GM12878 (cell line): ENCODE measurements around the gene PEX26. TPM values are rescaled to one million over a fixed set of nuclear protein-coding genes. Genes with fewer than 3 reads are reported as not detected.

ENCODE experiments used
- ATAC-seq: fragments of 200-7000 bp; cut with Tn5 transposase; 3 replicates; pipeline ENCODE4 v1.9.1; 2020; ENCODE audit warnings: mild to moderate bottlenecking, moderate library complexity
- BruUV-seq: library from RNA; stranded (reverse); fragments of 400-500 nt; replicated peaks from 2 replicates; lab custom pipeline; 2021; lab: Mats Ljungman, UMichigan
- CTCF ChIA-PET: fragments of 300-600 bp; sonication (Branson Sonifier 250); formaldehyde crosslinking; extraction: SDS; loops from one replicate; lab custom pipeline; 2021; ENCODE audit warnings: inconsistent platforms; lab: Yijun Ruan, JAX
- POLR2A ChIA-PET: fragments of 350-600 bp; formaldehyde crosslinking; extraction: SDS; loops from one replicate; lab custom pipeline; 2021; ENCODE audit warnings: inconsistent platforms; lab: Charles Lee
- RAD21 ChIA-PET: fragments of 300-600 bp; sonication (Branson Sonifier 250); formaldehyde crosslinking; loops from one replicate; lab custom pipeline; 2023; ENCODE audit warnings: antibody characterized with exemption; ENCODE audit not compliant: unreplicated experiment; lab: Charles Lee
- SMC1A ChIA-PET: fragments of 300-600 bp; sonication (Branson Sonifier 250); formaldehyde crosslinking; loops from one replicate; lab custom pipeline; 2023; ENCODE audit not compliant: unreplicated experiment, uncharacterized antibody; lab: Charles Lee
- DNase-seq: peaks from one replicate; pipeline ENCODE4 v3.0.0-alpha.2; 2011; ENCODE audit warnings: low read depth, low spot score
- FAIRE-seq: peaks from 3 replicates; lab custom pipeline; 2011; peaks lifted over from hg19 to GRCh38; lab: Jason Lieb, UNC
- H2AFZ ChIP-seq: 2 replicates; pipeline ENCODE4 v1.6.0; 2011; ENCODE audit warnings: low read depth, low read length, control low read depth; ENCODE audit not compliant: control insufficient read depth
- H3K27ac ChIP-seq: 2 replicates; pipeline ENCODE4 v1.5.1; 2011; ENCODE audit warnings: control low read depth; ENCODE audit not compliant: control insufficient read depth, insufficient read depth
- H3K27me3 ChIP-seq, 2 experiments: replicated peaks in 1 of 2; 2 replicates each; pipeline versions ENCODE4 v1.6.0 to v1.6.1; 2011; ENCODE audit warnings: low read length in 1 of 2; ENCODE audit not compliant: control insufficient read depth in 2 of 2, insufficient read depth in 2 of 2
- H3K36me3 ChIP-seq, 2 experiments: 2 replicates each; pipeline ENCODE4 v1.5.1; 2011; ENCODE audit warnings: low read length in 1 of 2; ENCODE audit not compliant: control insufficient read depth in 2 of 2, insufficient read depth in 2 of 2
- H3K4me1 ChIP-seq: 2 replicates; pipeline ENCODE4 v1.6.1; 2011; ENCODE audit warnings: mild to moderate bottlenecking, low read length, moderate library complexity, mixed read lengths; ENCODE audit not compliant: control insufficient read depth, insufficient read depth
- H3K4me2 ChIP-seq: 2 replicates; pipeline ENCODE4 v1.6.0; 2011; ENCODE audit warnings: control low read depth; ENCODE audit not compliant: control insufficient read depth, insufficient read depth
- H3K4me3 ChIP-seq: fragments of 200-600 bp; sonication (generic); 2 replicates; pipeline ENCODE4 v1.5.1; 2016
- H3K79me2 ChIP-seq: 2 replicates; pipeline ENCODE4 v1.6.0; 2011; ENCODE audit warnings: low read length; ENCODE audit not compliant: control insufficient read depth, insufficient read depth
- H3K9ac ChIP-seq: 2 replicates; pipeline ENCODE4 v1.8.0; 2011; ENCODE audit warnings: low read length, control low read depth, mixed read lengths; ENCODE audit not compliant: control insufficient read depth, insufficient read depth
- H3K9me3 ChIP-seq: replicated peaks from 3 replicates; pipeline ENCODE4 v1.5.1; 2011; ENCODE audit warnings: mild to moderate bottlenecking, low read length; ENCODE audit not compliant: control insufficient read depth, insufficient read depth
- H4K20me1 ChIP-seq: 2 replicates; pipeline ENCODE4 v1.6.0; 2011; ENCODE audit not compliant: control insufficient read depth, insufficient read depth
- E2F8 ChIP-seq: fragments of 450-650 bp; IDR thresholded peaks from 2 replicates; pipeline ENCODE4 v1.6.1; 2018; ENCODE audit warnings: mild to moderate bottlenecking, low read depth, moderate library complexity; ENCODE audit not compliant: partially characterized antibody
- KLF5 ChIP-seq: fragments of 450-650 bp; IDR thresholded peaks from 2 replicates; pipeline ENCODE4 v1.6.1; 2014; ENCODE audit warnings: mild to moderate bottlenecking; ENCODE audit not compliant: partially characterized antibody
- MEF2B ChIP-seq: fragments of 450-650 bp; IDR thresholded peaks from 2 replicates; pipeline ENCODE4 v1.6.1; 2018; ENCODE audit warnings: mild to moderate bottlenecking, moderate library complexity; ENCODE audit not compliant: partially characterized antibody, poor library complexity, severe bottlenecking
- RUNX3 ChIP-seq: IDR thresholded peaks from 2 replicates; pipeline ENCODE4 v1.6.1; 2012; ENCODE audit warnings: low read length, inconsistent platforms
- ZBTB40 ChIP-seq: fragments of 450-650 bp; IDR thresholded peaks from 2 replicates; pipeline ENCODE4 v1.6.1; 2016; ENCODE audit warnings: mild to moderate bottlenecking, moderate library complexity, borderline replicate concordance
- WGBS: methylation state at CpG from one replicate; pipeline ENCODE4 v1.1.6; 2016; ENCODE audit warnings: low lambda C conversion rate; ENCODE audit not compliant: insufficient replicate concordance, insufficient coverage; ENCODE audit errors: missing lambda C conversion rate; 5-methylcytosine and 5-hydroxymethylcytosine counted together
- in situ Hi-C: fragments of 300-500 bp; cut with MboI; formaldehyde crosslinking; loops from 9 replicates; pipeline ENCODE4 v1.14.3; 2018; ENCODE audit warnings: mixed read lengths
- intact Hi-C: fragments of 100-400 bp; cut with micrococcal nuclease; formaldehyde crosslinking; loops from one replicate; pipeline ENCODE4 v1.14.2; 2022; ENCODE audit not compliant: unreplicated experiment
- polyA plus RNA-seq, 11 experiments: library from polyadenylated mRNA; depleted of rRNA in 4 of 11; unstranded in 6 of 11; stranded (reverse) in 5 of 11; fragments of >200 nt; fragmentation: Nextera tagmentation in 4 of 11; fragmentation: Illumina TruSeq in 1 of 11; extraction: Ambion mirVana in 4 of 11; extraction: Trizol in 1 of 11; gene quantifications; 1 replicate in 1 of 11; 2 replicates in 10 of 11; pipeline versions ENCODE4 v1.2.1 to v1.2.3, GENCODE V29; 2011 to 2016; ENCODE audit warnings: inconsistent platforms in 2 of 11, missing spikeins in 2 of 11, low read depth in 1 of 11
- total RNA-seq, 4 experiments: library from RNA; depleted of rRNA in 3 of 4; stranded (reverse); fragments of >200 nt in 3 of 4; fragmentation: Illumina TruSeq in 1 of 4; extraction: Trizol in 1 of 4; gene quantifications; 2 replicates each; pipeline versions ENCODE4 v1.2.1 to v1.2.3, GENCODE V29; 2013 to 2021
- TF ChIP-seq, protein P1 (sequence below): fragments of 450-650 bp; IDR thresholded peaks from 2 replicates; pipeline ENCODE4 v1.6.1; 2017; ENCODE audit warnings: mild to moderate bottlenecking, low read depth, inconsistent platforms; ENCODE audit not compliant: poor library complexity, severe bottlenecking

Gene PEX26
- total and polyA plus RNA-seq, 10 of the 15 experiments (the other 5 are each of a cell fraction or from before 2014, with no cell fraction given), result 0.79 to 50.8 (median 22.4) TPM

DNA sequence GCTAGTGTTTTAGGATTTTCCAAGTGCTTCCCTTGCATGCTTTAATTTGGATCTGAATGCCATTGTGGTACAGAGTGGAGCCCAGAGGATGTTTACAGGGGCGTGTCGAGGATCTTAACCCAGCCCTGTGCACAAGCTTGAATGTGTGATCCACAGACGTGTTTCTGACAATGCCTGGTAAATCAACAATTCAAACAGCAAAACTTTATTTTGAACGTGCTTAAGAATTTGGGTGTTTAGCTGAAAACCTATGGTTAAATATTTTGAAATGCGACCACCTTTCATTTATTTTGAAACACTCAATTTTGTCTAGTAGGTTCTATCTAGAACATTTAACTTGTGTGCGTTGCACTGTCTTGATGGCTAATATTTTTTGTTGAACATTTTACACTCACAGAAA lies 34.6 kb downstream of the PEX26 start:
- Histone ChIP-seq H2AFZ (no peak overlapping the region), H3K9ac (peak overlapping the region; percentile 74; the same call in 1 of the 2 replicates), H3K79me2 (peaks cover 28% of the 10 kb centered on the region), H3K4me1 (peaks cover 28% of the 10 kb centered on the region), H3K4me2 (no peak overlapping the region), H4K20me1 (no peaks in the 10 kb centered on the region), H3K9me3 (peaks cover 7% of the 10 kb centered on the region; the same call in 2 of the 3 replicates), H3K27ac (no peak overlapping the region), H3K27me3 (no peaks in the 10 kb centered on the region; a peak in 1 of 4 replicates), H3K36me3 (no peaks in the 10 kb centered on the region), H3K4me3 (no peak overlapping the region; the same call in none of the 2 replicates)
- intact Hi-C loops (no loop called here), in situ Hi-C loops (no loop called here)
- SMC1A ChIA-PET, result interaction anchor here (1.0 to 2.4 kb wide), 7 partner anchors 13 to 40 kb away, joined by 4 to 7 read pairs (median 5); no protein-coding TSS in a partner anchor
- no peak for DNase-seq
- CTCF ChIA-PET, result interaction anchor here (1.1 to 5.9 kb wide), 5 partner anchors 21 to 37 kb away, joined by 4 to 36 read pairs (median 6); partner anchors contain the start of genes PEX26 and USP18
- POLR2A ChIA-PET, result interaction anchor here (1.6 to 4.2 kb wide), 3 partner anchors 9 to 39 kb away, joined by 4 to 20 read pairs (median 6); no protein-coding TSS in a partner anchor
- 54% methylated on average over 6 of the region's 6 CpGs for WGBS
- TF ChIP-seq, protein P1, sequence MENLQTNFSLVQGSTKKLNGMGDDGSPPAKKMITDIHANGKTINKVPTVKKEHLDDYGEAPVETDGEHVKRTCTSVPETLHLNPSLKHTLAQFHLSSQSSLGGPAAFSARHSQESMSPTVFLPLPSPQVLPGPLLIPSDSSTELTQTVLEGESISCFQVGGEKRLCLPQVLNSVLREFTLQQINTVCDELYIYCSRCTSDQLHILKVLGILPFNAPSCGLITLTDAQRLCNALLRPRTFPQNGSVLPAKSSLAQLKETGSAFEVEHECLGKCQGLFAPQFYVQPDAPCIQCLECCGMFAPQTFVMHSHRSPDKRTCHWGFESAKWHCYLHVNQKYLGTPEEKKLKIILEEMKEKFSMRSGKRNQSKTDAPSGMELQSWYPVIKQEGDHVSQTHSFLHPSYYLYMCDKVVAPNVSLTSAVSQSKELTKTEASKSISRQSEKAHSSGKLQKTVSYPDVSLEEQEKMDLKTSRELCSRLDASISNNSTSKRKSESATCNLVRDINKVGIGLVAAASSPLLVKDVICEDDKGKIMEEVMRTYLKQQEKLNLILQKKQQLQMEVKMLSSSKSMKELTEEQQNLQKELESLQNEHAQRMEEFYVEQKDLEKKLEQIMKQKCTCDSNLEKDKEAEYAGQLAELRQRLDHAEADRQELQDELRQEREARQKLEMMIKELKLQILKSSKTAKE, result no peak
- TF ChIP-seq E2F8 (no peak), ZBTB40 (peak; percentile 76; the same call in 1 of the 2 replicates), RUNX3 (no peak), KLF5 (no peak), MEF2B (no peak)
- RAD21 ChIA-PET, result interaction anchor here (0.7 to 6.2 kb wide), 6 partner anchors 21 to 40 kb away, joined by 3 to 34 read pairs (median 4); partner anchors contain the start of genes PEX26 and USP18
- no peak for FAIRE-seq
- BruUV-seq, result no TSS peak
- ATAC-seq, result no peak
